Measurements from ENCODE around the gene FMC1. TPM values are rescaled to one million over a fixed set of nuclear protein-coding genes. Genes with fewer than 3 reads are reported as not detected.
A peak's percentile ranks its signal among the peaks of the same experiment; 100 is the strongest.
"Not testable (repeated sequence)": the region's sequence is repeated elsewhere in the genome, so short reads cannot be mapped to it uniquely, and the experiment has no call there.

Gene FMC1, protein sequence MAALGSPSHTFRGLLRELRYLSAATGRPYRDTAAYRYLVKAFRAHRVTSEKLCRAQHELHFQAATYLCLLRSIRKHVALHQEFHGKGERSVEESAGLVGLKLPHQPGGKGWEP
- 1 to 10 TPM; 4.0 to 7.8 TPM for total RNA-seq

DNA sequence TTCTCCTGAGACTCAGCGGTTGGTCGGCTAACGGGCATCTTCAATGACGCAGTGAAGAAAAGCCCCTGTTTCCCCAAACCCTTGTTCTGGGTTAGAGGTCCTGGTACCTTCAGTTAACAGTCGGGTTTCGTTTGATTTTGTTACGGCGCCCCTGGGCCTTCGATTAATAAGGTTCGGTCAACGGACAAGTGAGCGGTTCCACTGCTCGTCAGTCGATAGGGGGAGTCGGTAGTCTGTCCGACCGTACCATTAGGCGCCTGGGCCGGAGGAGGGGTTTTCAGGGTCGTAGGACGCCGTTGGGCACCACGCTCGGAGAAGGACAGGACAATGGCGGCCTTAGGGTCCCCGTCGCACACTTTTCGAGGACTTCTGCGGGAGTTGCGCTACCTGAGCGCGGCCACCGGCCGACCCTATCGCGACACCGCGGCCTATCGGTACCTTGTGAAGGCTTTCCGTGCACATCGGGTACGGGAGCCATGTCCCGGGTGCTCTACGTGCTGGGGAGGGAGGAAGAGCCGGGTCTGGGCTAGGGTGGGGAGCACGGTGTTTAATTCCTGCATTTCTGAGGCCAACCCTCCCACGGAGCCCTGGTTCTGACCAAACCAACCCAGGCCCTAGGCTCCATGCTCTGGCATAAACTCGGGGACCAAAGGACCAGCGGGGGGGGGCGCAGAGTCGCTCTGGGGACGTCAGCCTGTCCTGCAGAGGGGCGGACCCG, at the start of gene FMC1:
TSS of gene FMC1 (plus strand) at position 280 of the 718 bp plus-strand sequence. CDS start at position 328, 48 bp downstream.
- H3K4me1 Mint-ChIP-seq, result peaks cover 32% of the 10 kb centered on the region
- peak within 1 kb of the TSS; percentile 94 for H3K4me3 Mint-ChIP-seq
- peaks cover 22% of the 10 kb centered on the region for H3K36me3 Mint-ChIP-seq (ENCODE audit: low read depth)
- H3K9me3 Mint-ChIP-seq, result peaks cover 4% of the 10 kb centered on the region
- H3K27me3 Mint-ChIP-seq, result peaks cover 3% of the 10 kb centered on the region
- CTCF ChIA-PET, result interaction anchor here (0.6 to 2.6 kb wide), 2 partner anchors 11 to 882 kb away, joined by 3 to 18 read pairs; no protein-coding TSS in a partner anchor
- POLR2A ChIA-PET, result no interaction called here
- peak within 1 kb of the TSS; percentile 98 for H3K27ac Mint-ChIP-seq
- DNase-seq, result peak; percentile 86

DNA sequence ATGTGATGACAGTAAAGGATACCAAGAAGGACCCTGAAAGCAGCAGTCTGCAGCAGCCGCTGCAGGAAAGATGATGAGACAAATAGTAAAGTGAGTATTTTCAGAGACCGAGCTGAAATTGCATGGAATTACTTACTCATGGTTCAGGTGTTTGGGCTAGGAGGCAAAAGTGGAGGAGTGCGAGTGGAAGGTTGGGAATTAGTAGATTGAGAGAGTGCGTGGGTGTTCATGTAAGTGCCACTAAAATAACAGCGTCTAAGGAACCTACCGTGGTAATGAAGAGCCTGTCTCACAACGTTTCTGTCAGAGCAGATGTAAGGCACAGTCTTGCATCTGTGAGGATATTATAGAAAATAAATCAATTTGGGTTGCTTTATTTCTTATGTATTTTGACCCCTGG, 48.3 kb upstream of the FMC1 start:
- ChIA-PET POLR2A (no interaction called here), CTCF (no interaction called here)
- Mint-ChIP-seq H3K4me1 (no peaks in the 10 kb centered on the region), H3K27ac (no peak overlapping the region), H3K4me3 (no peak overlapping the region), H3K27me3 (no peaks in the 10 kb centered on the region), H3K9me3 (no peaks in the 10 kb centered on the region), H3K36me3 (ENCODE audit: low read depth) (peaks cover 2% of the 10 kb centered on the region)
- no peak for DNase-seq

DNA sequence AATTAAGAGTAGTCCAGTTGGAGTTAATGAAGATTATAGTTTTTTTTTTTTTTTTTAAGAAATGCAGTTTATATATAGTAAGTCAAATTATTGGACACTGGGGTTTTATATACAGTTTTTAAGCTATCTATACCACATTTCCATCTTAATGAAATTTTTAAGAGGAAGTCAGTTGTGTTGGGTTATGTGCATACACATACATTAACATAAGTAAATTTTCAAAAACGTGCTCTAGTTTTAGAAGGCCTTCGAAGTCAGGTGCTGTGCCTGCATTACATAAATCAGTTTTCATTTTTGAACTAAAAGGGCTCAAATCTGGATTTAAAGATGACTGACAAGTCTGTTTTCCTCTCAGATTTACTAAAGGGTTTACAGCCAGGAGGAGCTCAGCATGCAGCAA, 47.6 kb upstream of the FMC1 start:
- ChIA-PET POLR2A (no interaction called here), CTCF (no interaction called here)
- no peak overlapping the region for H3K4me3 Mint-ChIP-seq
- no peak for DNase-seq
- H3K27ac Mint-ChIP-seq, result no peak overlapping the region
- H3K27me3 Mint-ChIP-seq, result no peaks in the 10 kb centered on the region
- H3K36me3 Mint-ChIP-seq (ENCODE audit: low read depth), result no peaks in the 10 kb centered on the region
- H3K4me1 Mint-ChIP-seq, result no peaks in the 10 kb centered on the region
- H3K9me3 Mint-ChIP-seq, result no peaks in the 10 kb centered on the region

DNA sequence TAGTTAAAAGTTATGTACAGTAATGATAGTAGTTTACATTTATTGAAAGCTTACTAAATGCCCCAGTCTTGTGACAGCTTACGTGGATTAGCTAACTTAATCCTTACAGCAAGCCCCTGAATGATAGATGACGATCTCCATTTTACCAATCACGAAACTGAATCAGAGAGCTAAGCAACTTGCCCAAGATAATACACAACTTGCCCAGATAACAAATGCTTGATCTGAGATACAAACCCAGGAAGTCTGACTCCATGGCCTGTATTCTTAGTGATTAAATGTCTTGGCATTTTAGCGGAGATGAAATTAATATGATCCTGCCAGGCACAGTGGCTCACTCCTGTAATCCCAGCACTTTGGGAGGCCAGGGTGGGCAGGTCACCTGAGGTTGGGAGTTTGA, 46.9 kb upstream of the FMC1 start:
- CTCF ChIA-PET, result no interaction called here
- Mint-ChIP-seq H3K4me3 (no peak overlapping the region), H3K27me3 (no peaks in the 10 kb centered on the region), H3K4me1 (no peaks in the 10 kb centered on the region), H3K9me3 (no peaks in the 10 kb centered on the region), H3K27ac (no peak overlapping the region), H3K36me3 (ENCODE audit: low read depth) (no peaks in the 10 kb centered on the region)
- DNase-seq, result no peak
- POLR2A ChIA-PET, result no interaction called here

DNA sequence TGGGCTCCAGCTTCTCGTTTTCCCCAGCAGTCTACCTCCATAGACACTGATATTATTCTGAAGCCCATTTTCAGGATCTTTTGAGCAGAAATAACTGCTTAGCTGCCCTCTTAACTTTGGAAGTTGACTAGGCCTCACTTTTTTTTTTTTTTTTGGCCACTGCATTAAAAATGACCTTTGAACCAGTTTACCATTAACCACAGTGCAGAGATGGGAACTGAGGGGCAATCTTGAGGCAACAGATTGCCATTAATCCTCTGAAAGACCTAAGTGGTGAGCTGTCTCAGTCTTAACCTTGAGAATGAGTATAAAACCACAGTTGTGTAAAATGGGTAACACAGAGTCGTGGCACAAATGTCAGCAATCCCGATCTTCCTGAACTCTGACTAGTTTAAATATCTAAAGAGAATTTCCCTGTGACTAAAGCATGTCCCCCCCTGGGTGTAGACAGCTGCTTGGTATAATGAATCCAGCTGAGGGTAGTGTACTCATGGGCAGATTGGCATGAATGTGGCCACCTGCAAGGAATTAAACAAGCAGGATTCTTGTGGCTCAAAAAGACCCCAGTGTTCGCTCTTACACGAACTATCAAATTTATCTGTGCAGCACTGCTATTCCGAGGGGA, 46.1 kb upstream of the FMC1 start:
- Mint-ChIP-seq H3K9me3 (no peaks in the 10 kb centered on the region), H3K27ac (no peak overlapping the region), H3K4me3 (no peak overlapping the region), H3K36me3 (ENCODE audit: low read depth) (no peaks in the 10 kb centered on the region), H3K27me3 (no peaks in the 10 kb centered on the region), H3K4me1 (no peaks in the 10 kb centered on the region)
- no peak for DNase-seq
- POLR2A ChIA-PET, result no interaction called here
- CTCF ChIA-PET, result no interaction called here

DNA sequence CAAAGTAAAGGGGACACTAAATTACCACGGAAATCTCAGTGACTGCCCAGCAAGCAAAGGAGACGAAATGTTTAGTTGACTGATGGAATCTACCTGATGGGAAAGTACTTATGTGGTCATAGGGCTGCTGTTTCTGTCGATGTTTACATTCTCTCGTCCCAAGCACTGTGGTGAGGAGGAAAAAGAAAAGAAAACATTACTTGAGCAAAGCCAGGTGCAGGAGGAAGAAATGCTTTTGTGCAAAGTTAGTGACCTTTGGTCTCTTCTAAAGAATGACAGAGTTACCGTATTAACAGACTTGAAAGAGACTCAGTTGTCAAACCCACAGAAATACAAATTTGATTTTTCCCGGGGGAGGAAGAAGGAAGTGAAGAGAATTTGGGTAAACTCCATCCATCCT, 43.3 kb upstream of the FMC1 start:
- Mint-ChIP-seq H3K27me3 (no peaks in the 10 kb centered on the region), H3K27ac (no peak overlapping the region), H3K4me3 (no peak overlapping the region), H3K9me3 (no peaks in the 10 kb centered on the region), H3K4me1 (no peaks in the 10 kb centered on the region), H3K36me3 (ENCODE audit: low read depth) (peaks cover 1% of the 10 kb centered on the region)
- ChIA-PET CTCF (no interaction called here), POLR2A (no interaction called here)
- no peak for DNase-seq

DNA sequence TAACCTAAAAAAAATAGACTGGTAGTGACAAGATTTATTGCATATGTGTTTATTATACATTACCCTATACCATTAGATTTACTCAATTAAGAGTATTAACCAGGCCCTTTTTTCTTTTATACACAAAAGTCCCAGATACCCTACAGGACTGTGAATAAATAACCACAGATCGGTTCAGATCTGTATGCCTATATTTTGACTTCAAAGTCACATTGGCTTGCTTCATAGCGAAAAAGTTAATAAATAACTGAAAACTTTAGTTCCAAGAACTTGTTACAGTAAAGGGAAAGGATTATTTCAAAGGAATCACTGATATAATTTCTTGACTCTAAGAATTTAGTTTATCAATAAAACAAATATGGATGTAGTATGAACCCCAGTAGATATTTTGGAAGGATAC, 41.8 kb upstream of the FMC1 start:
- Mint-ChIP-seq H3K27me3 (no peaks in the 10 kb centered on the region), H3K9me3 (no peaks in the 10 kb centered on the region), H3K27ac (no peak overlapping the region), H3K36me3 (ENCODE audit: low read depth) (peaks cover 1% of the 10 kb centered on the region), H3K4me1 (no peaks in the 10 kb centered on the region), H3K4me3 (no peak overlapping the region)
- DNase-seq, result no peak
- ChIA-PET CTCF (no interaction called here), POLR2A (no interaction called here)

DNA sequence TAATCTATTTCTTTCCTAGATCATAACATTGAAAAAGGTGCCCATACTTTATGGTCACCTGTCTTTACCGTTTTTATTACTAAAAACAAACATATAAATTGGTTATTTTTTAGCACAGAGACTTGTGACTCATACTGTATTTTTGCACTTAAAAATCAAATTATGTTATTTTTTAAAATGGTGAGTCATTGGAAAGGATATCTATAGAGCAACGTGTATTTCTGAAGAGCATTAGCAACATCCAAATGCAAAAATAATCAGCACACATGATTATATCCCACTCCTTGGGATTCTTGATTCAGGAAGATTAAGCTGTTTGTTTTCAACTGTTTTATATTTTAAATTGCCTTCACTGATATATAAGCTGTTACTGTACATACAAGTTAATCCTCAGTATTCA, 40.7 kb upstream of the FMC1 start:
- Mint-ChIP-seq H3K36me3 (ENCODE audit: low read depth) (peaks cover 1% of the 10 kb centered on the region), H3K4me3 (no peak overlapping the region), H3K4me1 (no peaks in the 10 kb centered on the region), H3K9me3 (no peaks in the 10 kb centered on the region), H3K27ac (no peak overlapping the region), H3K27me3 (no peaks in the 10 kb centered on the region)
- ChIA-PET POLR2A (no interaction called here), CTCF (no interaction called here)
- no peak for DNase-seq

DNA sequence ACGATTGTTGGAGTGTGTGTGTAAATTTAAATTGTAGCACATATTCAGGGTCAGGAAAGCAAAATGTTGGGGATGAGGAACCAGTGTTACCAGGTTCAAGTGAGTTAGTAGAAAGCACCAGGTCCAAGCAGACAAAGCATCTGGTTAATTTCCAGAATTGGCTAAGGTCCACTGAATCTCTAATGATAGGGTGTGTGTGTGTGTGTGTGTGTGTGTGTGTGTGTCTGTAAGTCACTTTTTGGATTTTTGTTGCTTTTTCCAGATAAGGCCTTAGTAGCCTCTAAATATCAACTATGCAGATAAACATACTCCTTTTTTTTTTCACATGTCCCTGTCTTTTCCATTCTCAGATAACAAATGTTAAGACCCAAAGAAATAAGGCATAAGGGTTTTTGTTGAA, 36.6 kb upstream of the FMC1 start:
- ChIA-PET POLR2A (no interaction called here), CTCF (no interaction called here)
- no peak overlapping the region for H3K4me3 Mint-ChIP-seq
- no peaks in the 10 kb centered on the region for H3K4me1 Mint-ChIP-seq
- H3K9me3 Mint-ChIP-seq, result no peaks in the 10 kb centered on the region
- H3K27ac Mint-ChIP-seq, result no peak overlapping the region
- no peak for DNase-seq
- H3K36me3 Mint-ChIP-seq (ENCODE audit: low read depth), result peaks cover 1% of the 10 kb centered on the region
- no peaks in the 10 kb centered on the region for H3K27me3 Mint-ChIP-seq

DNA sequence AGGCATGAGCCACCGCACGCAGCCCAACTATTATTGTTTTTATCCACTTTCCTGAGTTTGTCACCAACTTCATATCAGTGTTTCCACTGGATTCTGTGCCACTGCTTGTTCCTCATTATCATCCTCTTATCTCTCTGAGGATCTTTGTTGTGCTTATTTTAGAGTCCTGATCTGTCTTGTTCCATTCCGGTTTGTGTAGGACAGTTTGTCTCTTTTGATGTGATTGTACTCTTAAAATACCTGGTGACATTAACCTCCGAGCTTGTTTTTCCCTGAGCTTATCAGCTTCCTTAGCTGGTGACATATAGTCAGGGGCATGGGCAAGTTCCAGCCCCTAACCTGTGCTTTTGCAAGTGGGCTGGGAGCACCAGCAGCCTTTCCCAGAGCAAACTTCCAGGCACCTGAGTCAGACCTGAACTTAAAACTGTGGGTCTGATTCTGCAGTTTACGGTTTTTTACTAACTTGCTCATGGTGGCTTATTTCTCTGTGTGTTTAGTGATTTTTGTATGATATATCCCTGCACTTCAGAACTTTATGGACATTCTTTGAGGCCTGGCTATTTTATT, 23.1 kb upstream of the FMC1 start:
- H3K27me3 Mint-ChIP-seq, result no peaks in the 10 kb centered on the region
- no peaks in the 10 kb centered on the region for H3K36me3 Mint-ChIP-seq (ENCODE audit: low read depth)
- H3K9me3 Mint-ChIP-seq, result no peaks in the 10 kb centered on the region
- CTCF ChIA-PET, result no interaction called here
- H3K4me3 Mint-ChIP-seq, result no peak overlapping the region
- DNase-seq, result no peak
- H3K27ac Mint-ChIP-seq, result no peak overlapping the region
- H3K4me1 Mint-ChIP-seq, result no peaks in the 10 kb centered on the region
- POLR2A ChIA-PET, result no interaction called here

DNA sequence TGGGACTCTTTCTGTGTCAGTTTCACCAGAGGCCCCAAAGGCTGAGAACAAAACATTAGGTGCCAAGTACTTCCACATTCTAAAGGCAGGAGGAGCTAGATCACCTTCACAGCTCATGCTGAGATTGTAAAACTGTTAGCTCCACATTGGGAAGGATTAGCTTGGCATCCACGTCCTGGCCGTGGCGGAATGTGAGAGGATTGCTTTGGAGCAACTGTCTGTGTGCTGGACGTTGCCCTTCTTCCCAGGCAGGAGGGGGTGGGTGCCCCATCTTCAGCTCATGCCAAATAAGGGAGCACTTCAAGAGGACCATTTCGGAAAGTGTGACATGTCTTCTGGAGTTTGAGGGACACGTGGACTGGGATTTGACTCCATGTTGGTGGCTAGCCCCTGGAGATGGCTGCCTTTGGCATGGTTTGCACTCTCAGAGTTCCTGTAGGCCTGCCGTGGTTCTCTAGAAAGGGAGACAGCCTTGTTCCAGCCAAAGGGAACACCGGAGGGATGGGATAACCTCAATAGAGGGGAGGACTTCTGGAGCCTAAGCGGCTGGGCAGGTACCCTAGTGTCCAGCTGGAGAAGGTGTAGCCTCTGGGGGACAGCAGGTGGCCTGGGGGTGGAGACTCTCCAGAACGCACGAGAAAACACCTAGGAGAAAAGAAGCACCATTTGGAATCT, 19.9 kb upstream of the FMC1 start:
- ChIA-PET POLR2A (no interaction called here), CTCF (no interaction called here)
- no peaks in the 10 kb centered on the region for H3K27me3 Mint-ChIP-seq
- H3K4me3 Mint-ChIP-seq, result no peak overlapping the region
- no peak overlapping the region for H3K27ac Mint-ChIP-seq
- no peaks in the 10 kb centered on the region for H3K36me3 Mint-ChIP-seq (ENCODE audit: low read depth)
- H3K4me1 Mint-ChIP-seq, result no peaks in the 10 kb centered on the region
- DNase-seq, result no peak
- no peaks in the 10 kb centered on the region for H3K9me3 Mint-ChIP-seq

DNA sequence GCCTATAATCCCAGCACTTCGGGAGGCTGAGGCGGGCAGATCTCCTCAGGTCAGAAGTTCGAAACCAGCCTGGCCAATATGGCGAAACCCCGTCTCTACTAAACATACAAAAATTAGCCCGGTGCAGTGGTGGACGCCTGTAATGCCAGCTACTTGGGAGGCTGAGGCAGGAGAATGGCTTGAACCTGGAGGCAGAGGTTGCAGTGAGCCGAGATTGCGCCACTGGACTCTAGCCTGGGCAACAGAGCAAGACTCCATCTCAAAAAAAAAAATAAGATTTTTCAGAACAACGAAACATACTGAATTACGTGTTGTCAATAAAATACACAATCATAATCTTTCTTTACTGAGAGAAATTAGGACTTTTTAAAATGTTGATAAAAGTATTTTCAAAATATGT, 16.4 kb upstream of the FMC1 start:
- POLR2A ChIA-PET; H3K27ac Mint-ChIP-seq; DNase-seq; H3K36me3 Mint-ChIP-seq (ENCODE audit: low read depth); H3K9me3 Mint-ChIP-seq; CTCF ChIA-PET; H3K4me1 Mint-ChIP-seq; H3K4me3 Mint-ChIP-seq; H3K27me3 Mint-ChIP-seq: not testable (repeated sequence)

DNA sequence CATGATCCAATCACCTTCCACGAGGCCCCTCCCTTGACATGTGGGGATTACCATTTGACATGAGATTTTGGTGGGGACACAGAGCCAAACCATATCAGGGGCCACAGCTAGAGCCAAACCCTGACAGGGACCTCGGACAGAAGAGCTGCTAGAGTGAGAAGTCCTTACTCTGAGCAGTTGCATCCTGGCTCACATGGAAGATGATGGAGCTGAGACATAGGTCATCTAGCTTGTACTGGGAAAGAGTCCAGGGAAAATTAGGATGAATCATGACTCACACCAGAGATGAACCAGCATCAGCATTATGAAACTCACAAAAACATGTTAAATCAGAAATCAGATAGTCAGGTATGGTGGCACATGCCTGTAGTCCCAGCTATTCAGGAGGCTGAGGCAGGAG, 12.8 kb upstream of the FMC1 start:
- no peak for DNase-seq
- Mint-ChIP-seq H3K9me3 (peaks cover 4% of the 10 kb centered on the region), H3K4me3 (no peak overlapping the region), H3K36me3 (ENCODE audit: low read depth) (no peaks in the 10 kb centered on the region), H3K4me1 (peaks cover 13% of the 10 kb centered on the region), H3K27ac (no peak overlapping the region), H3K27me3 (no peaks in the 10 kb centered on the region)
- ChIA-PET POLR2A (no interaction called here), CTCF (interaction anchor here (0.6 to 1.5 kb wide), 2 partner anchors 11 to 754 kb away, joined by 4 to 10 read pairs; no protein-coding TSS in a partner anchor)

Measured in activated CD4-positive, alpha-beta T cell treated with anti-CD3 and anti-CD28 coated beads, Interleukin-2, amount 10 ng/mL, durations not matched to agents 7 days and 5 days (primary cell).